T-cell (primary cell): ENCODE data around the gene GPNMB. TPM values are rescaled to one million over a fixed set of nuclear protein-coding genes. Genes with fewer than 3 reads are reported as not detected.

Source experiments
- ATAC-seq, 4 experiments: fragments of 200-7000 bp in 3 of 4; fragments of 150-1000 bp in 1 of 4; cut with Tn5 transposase; replicated peaks in 1 of 4; 1 replicate in 3 of 4; 2 replicates in 1 of 4; pipeline ENCODE4 v1.10.0; 2021; ENCODE audit warnings: moderate library complexity in 3 of 4, mild to moderate bottlenecking in 2 of 4, moderate number of reproducible peaks in 1 of 4
- CTCF ChIA-PET, 2 donors: fragments of 300-600 bp; sonication (Branson Sonifier 250); formaldehyde crosslinking; loops; one replicate each; lab custom pipeline; 2022; ENCODE audit warnings: antibody characterized with exemption in 2 of 2; lab: Charles Lee
- POLR2A ChIA-PET, 2 donors: fragments of 300-600 bp; sonication (Branson Sonifier 250); formaldehyde crosslinking; loops; one replicate each; lab custom pipeline; 2022; ENCODE audit warnings: antibody characterized with exemption in 2 of 2; lab: Charles Lee
- DNase-seq, 35 experiments: peaks; one replicate each; pipeline versions ENCODE4 v3.0.0 to v3.0.0-alpha.2; 2013 to 2023
- H3K27ac ChIP-seq: one replicate; pipeline ENCODE4 v1.5.1; 2013; ENCODE audit warnings: low read length
- H3K27me3 ChIP-seq, 2 experiments: replicated peaks in 1 of 2; 1 replicate in 1 of 2; 2 replicates in 1 of 2; pipeline versions ENCODE4 v1.6.1 to v1.7.0; 2013; ENCODE audit warnings: low read length in 1 of 2, mixed read lengths in 1 of 2; ENCODE audit not compliant: control insufficient read depth in 2 of 2, insufficient read depth in 2 of 2; ENCODE audit errors: extremely low read depth in 1 of 2
- H3K36me3 ChIP-seq, 2 donors: 1 replicate in 1 of 2; 2 replicates in 1 of 2; pipeline versions ENCODE4 v1.6.1 to v1.7.0; 2013; ENCODE audit warnings: low read length in 1 of 2; ENCODE audit not compliant: control insufficient read depth in 2 of 2, insufficient read depth in 1 of 2; ENCODE audit errors: extremely low read depth in 1 of 2
- H3K4me1 ChIP-seq, 2 experiments: 1 replicate in 1 of 2; 2 replicates in 1 of 2; pipeline versions ENCODE4 v1.6.1 to v1.7.0; 2013; ENCODE audit warnings: low read length in 2 of 2, mixed read lengths in 1 of 2; ENCODE audit not compliant: insufficient read depth in 2 of 2, control insufficient read depth in 1 of 2; ENCODE audit errors: extremely low read depth in 1 of 2
- H3K4me3 ChIP-seq, 2 donors: 1 replicate in 1 of 2; 2 replicates in 1 of 2; pipeline versions ENCODE4 v1.5.1 to v1.7.0; 2013; ENCODE audit warnings: mild to moderate bottlenecking in 2 of 2, low read length in 1 of 2, moderate library complexity in 1 of 2; ENCODE audit not compliant: control insufficient read depth in 1 of 2; ENCODE audit errors: extremely low read depth in 1 of 2
- H3K9me3 ChIP-seq: 2 replicates; pipeline ENCODE4 v1.7.0; 2013
- H3K27ac Mint-ChIP-seq, 2 donors: one replicate each; pipeline ENCODE4 v1.8.0; 2020 to 2021; ENCODE audit warnings: mild to moderate bottlenecking in 2 of 2, mixed read lengths in 2 of 2
- H3K27me3 Mint-ChIP-seq, 2 donors: one replicate each; pipeline ENCODE4 v1.8.0; 2021 to 2022; ENCODE audit warnings: mixed read lengths in 2 of 2
- H3K36me3 Mint-ChIP-seq: one replicate; pipeline ENCODE4 v1.8.0; 2021; ENCODE audit warnings: mixed read lengths
- H3K4me1 Mint-ChIP-seq, 3 donors: one replicate each; pipeline ENCODE4 v1.8.0; 2020 to 2022; ENCODE audit warnings: mixed read lengths in 3 of 3, mild to moderate bottlenecking in 1 of 3
- H3K4me3 Mint-ChIP-seq, 3 donors: one replicate each; pipeline ENCODE4 v1.8.0; 2020 to 2022; ENCODE audit warnings: mild to moderate bottlenecking in 3 of 3, mixed read lengths in 3 of 3, moderate library complexity in 3 of 3
- H3K9me3 Mint-ChIP-seq, 3 donors: one replicate each; pipeline ENCODE4 v1.8.0; 2020 to 2022; ENCODE audit warnings: mixed read lengths in 3 of 3
- WGBS: methylation state at CpG from one replicate; pipeline ENCODE4 v1.1.5; 2013; ENCODE audit warnings: missing lambda C conversion rate; ENCODE audit not compliant: insufficient coverage; 5-methylcytosine and 5-hydroxymethylcytosine counted together
- total RNA-seq, 35 experiments: library from RNA in 6 of 35; stranded (reverse) in 6 of 35; fragments of 120-200 nt in 1 of 35; gene quantifications; one replicate each; pipeline versions ENCODE4 v1.2.1 to v1.2.4 and lab custom pipeline; 2013 to 2026

Gene GPNMB
- total RNA-seq, 5 donors from 2014 or later (not counting 1 experiment from before 2014, with no cell fraction given) = 0.76 to 1.4 (median 0.82) TPM; not detected in 2

GRCh38 chr7:23234569-23235296, 11.8 kb upstream of the GPNMB start:
- no peak overlapping the region for H3K27ac Mint-ChIP-seq
- H3K4me1 Mint-ChIP-seq = peaks cover 0 to 13% (median 11%) of the 10 kb centered on the region in 3 donors
- no peak overlapping the region for H3K4me3 Mint-ChIP-seq
- DNase-seq (peak in 1 of 35 experiments; percentile 3), ATAC-seq (no peak)
- CTCF ChIA-PET = no interaction called here
- Histone ChIP-seq H3K36me3 (no peaks in the 10 kb centered on the region), H3K4me3 (no peak overlapping the region), H3K27me3 (no peaks in the 10 kb centered on the region), H3K4me1 (no peaks in the 10 kb centered on the region), H3K27ac (no peak overlapping the region), H3K9me3 (no peaks in the 10 kb centered on the region)
- WGBS = 86% methylated on average over 7 of the region's 9 CpGs
- POLR2A ChIA-PET = no interaction called here
- H3K9me3 Mint-ChIP-seq = no peaks in the 10 kb centered on the region
- no peaks in the 10 kb centered on the region for H3K27me3 Mint-ChIP-seq
- no peaks in the 10 kb centered on the region for H3K36me3 Mint-ChIP-seq

- ChIA-PET POLR2A (interaction anchor here in 1 of 2 donors (0.6 kb wide), 1 partner anchor 337 kb away, joined by 3 read pairs; no protein-coding TSS in a partner anchor), CTCF (no interaction called here)
- no peak for ATAC-seq
- Mint-ChIP-seq H3K27ac (no peak overlapping the region), H3K9me3 (no peaks in the 10 kb centered on the region), H3K4me3 (no peak overlapping the region), H3K27me3 (no peaks in the 10 kb centered on the region), H3K4me1 (peaks cover 0 to 13% (median 11%) of the 10 kb centered on the region in 3 donors), H3K36me3 (no peaks in the 10 kb centered on the region)
- H3K27ac ChIP-seq = no peak overlapping the region
- H3K9me3 ChIP-seq = no peaks in the 10 kb centered on the region
- no peaks in the 10 kb centered on the region for H3K27me3 ChIP-seq
- no peaks in the 10 kb centered on the region for H3K4me1 ChIP-seq
- no peak overlapping the region for H3K4me3 ChIP-seq
- WGBS = 89% methylated on average over 5 of the region's 6 CpGs
- no peak for DNase-seq
- no peaks in the 10 kb centered on the region for H3K36me3 ChIP-seq
Observed at GRCh38 chr7:23235813-23236221, 10.8 kb upstream of the GPNMB start.

- DNase-seq (no peak), ATAC-seq (no peak)
- H3K4me3 Mint-ChIP-seq = no peak overlapping the region
- H3K27me3 ChIP-seq = no peaks in the 10 kb centered on the region
- no peaks in the 10 kb centered on the region for H3K36me3 Mint-ChIP-seq
- ChIA-PET CTCF (no interaction called here), POLR2A (no interaction called here)
- H3K4me1 Mint-ChIP-seq = peaks cover 0 to 13% (median 11%) of the 10 kb centered on the region in 3 donors
- no peak overlapping the region for H3K27ac Mint-ChIP-seq
- no peak overlapping the region for H3K27ac ChIP-seq
- no peaks in the 10 kb centered on the region for H3K36me3 ChIP-seq
- no peaks in the 10 kb centered on the region for H3K9me3 Mint-ChIP-seq
- no peaks in the 10 kb centered on the region for H3K27me3 Mint-ChIP-seq
- 100% methylated on average over 1 of the region's 3 CpGs for WGBS
- H3K9me3 ChIP-seq = no peaks in the 10 kb centered on the region
- H3K4me1 ChIP-seq = no peaks in the 10 kb centered on the region
- no peak overlapping the region for H3K4me3 ChIP-seq
Observed at GRCh38 chr7:23237000-23237399, 9.6 kb upstream of the GPNMB start.

GRCh38 chr7:23238983-23239652, 7.5 kb upstream of the GPNMB start:
- POLR2A ChIA-PET = no interaction called here
- no peaks in the 10 kb centered on the region for H3K9me3 ChIP-seq
- Mint-ChIP-seq H3K4me1 (peaks cover 0 to 7% (median 7%) of the 10 kb centered on the region in 3 donors), H3K36me3 (no peaks in the 10 kb centered on the region), H3K9me3 (no peaks in the 10 kb centered on the region), H3K4me3 (no peak overlapping the region), H3K27ac (no peak overlapping the region), H3K27me3 (peaks cover 8 to 10% of the 10 kb centered on the region in 2 donors)
- 85% methylated on average over 3 of the region's 11 CpGs for WGBS
- H3K4me1 ChIP-seq = no peaks in the 10 kb centered on the region
- ATAC-seq = no peak
- H3K36me3 ChIP-seq = no peaks in the 10 kb centered on the region
- H3K27ac ChIP-seq = no peak overlapping the region
- H3K4me3 ChIP-seq = no peak overlapping the region
- peaks cover 0 to 3% of the 10 kb centered on the region in 2 experiments for H3K27me3 ChIP-seq
- no peak for DNase-seq
- CTCF ChIA-PET = interaction anchor here in 1 of 2 donors (0.6 kb wide), 1 partner anchor 20 kb away, joined by 3 read pairs; no protein-coding TSS in a partner anchor

GRCh38 chr7:23239698-23240097, 6.9 kb upstream of the GPNMB start:
- CTCF ChIA-PET = no interaction called here

GRCh38 chr7:23242321-23242720, 4.3 kb upstream of the GPNMB start:
- H3K27ac Mint-ChIP-seq = no peak overlapping the region
- H3K36me3 ChIP-seq = no peaks in the 10 kb centered on the region
- POLR2A ChIA-PET = no interaction called here
- peaks cover 27 to 32% of the 10 kb centered on the region in 2 donors for H3K27me3 Mint-ChIP-seq
- WGBS = 35% methylated on average over 2 of the region's 3 CpGs
- no peaks in the 10 kb centered on the region for H3K36me3 Mint-ChIP-seq
- H3K4me3 ChIP-seq = no peak overlapping the region
- CTCF ChIA-PET = interaction anchor here in 1 of 2 donors (0.7 kb wide), 1 partner anchor 123 kb away, joined by 8 read pairs; no protein-coding TSS in a partner anchor
- H3K4me3 Mint-ChIP-seq = no peak overlapping the region
- no peaks in the 10 kb centered on the region for H3K4me1 ChIP-seq
- H3K9me3 Mint-ChIP-seq = no peaks in the 10 kb centered on the region
- no peaks in the 10 kb centered on the region for H3K4me1 Mint-ChIP-seq
- no peaks in the 10 kb centered on the region for H3K9me3 ChIP-seq
- ATAC-seq (no peak), DNase-seq (no peak)
- H3K27ac ChIP-seq = no peak overlapping the region
- H3K27me3 ChIP-seq = peaks cover 7 to 15% of the 10 kb centered on the region in 2 experiments

More at GRCh38 chr7:23239698-23240097, 6.9 kb upstream of the GPNMB start:
- Histone ChIP-seq H3K4me3 (no peak overlapping the region), H3K27me3 (peaks cover 0 to 3% of the 10 kb centered on the region in 2 experiments), H3K4me1 (no peaks in the 10 kb centered on the region), H3K9me3 (no peaks in the 10 kb centered on the region), H3K36me3 (no peaks in the 10 kb centered on the region), H3K27ac (no peak overlapping the region)
- peaks cover 0 to 2% (median 2%) of the 10 kb centered on the region in 3 donors for H3K4me1 Mint-ChIP-seq
- no peaks in the 10 kb centered on the region for H3K9me3 Mint-ChIP-seq
- peaks cover 9 to 13% of the 10 kb centered on the region in 2 donors for H3K27me3 Mint-ChIP-seq
- no peak overlapping the region for H3K4me3 Mint-ChIP-seq
- ATAC-seq (no peak), DNase-seq (no peak)
- POLR2A ChIA-PET = interaction anchor here in 1 of 2 donors (0.6 kb wide), 1 partner anchor 347 kb away, joined by 3 read pairs; no protein-coding TSS in a partner anchor
- H3K36me3 Mint-ChIP-seq = no peaks in the 10 kb centered on the region
- WGBS = 93% methylated on average over 2 of the region's 5 CpGs
- no peak overlapping the region for H3K27ac Mint-ChIP-seq
